ENCODE measurements around the gene PEMT. TPM values are rescaled to one million over a fixed set of nuclear protein-coding genes. Genes with fewer than 3 reads are reported as not detected.
"Not testable (repeated sequence)": the region's sequence is repeated elsewhere in the genome, so short reads cannot be mapped to it uniquely, and the experiment has no call there.

PEMT gene
- total RNA-seq, 1 donor from 2014 or later: 39.2 TPM

DNA sequence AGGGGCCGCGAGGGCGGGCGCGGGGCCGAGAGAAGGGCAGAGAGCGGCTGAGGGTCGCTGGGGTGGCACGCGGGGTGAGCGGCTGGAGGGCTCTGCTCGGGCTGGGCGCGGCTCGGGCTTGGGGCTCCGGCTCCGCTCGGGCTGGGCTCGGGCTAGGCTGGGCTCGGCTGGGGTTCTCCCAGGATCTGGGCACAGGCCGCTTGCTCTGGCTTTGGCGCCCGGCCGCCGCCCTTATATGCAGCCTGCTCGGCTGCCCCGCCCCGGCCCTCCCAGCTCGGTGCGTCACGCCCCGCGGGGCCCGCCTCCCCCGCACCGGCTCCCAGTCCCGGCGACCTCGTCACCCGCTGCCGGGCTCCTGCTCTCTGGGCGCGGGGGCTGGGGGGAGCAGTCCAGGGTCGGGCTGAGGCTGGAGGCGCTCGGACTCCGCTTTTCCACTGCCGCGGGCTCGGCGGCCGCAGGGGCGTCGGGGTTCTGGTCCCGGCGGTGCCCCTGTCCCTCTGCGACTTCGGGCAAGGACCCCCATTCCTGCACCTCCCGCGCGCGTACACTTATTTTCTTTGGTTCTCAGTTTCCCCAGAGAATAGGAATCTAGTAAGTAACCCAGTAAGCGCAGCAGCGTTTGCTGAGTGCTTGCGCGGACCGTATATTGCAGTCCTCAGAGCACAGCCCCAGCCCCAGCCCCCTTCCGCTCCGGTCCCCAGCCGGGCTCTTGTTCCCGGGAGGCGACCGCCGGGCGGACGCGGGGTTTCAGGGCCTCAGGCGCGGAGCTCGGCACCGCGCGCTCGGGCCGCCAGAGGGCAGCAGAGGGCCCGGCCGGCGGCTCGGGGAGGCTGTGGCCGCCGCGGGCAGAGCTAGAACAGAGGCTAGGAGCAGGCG, 95.1 kb downstream of the PEMT start, which contains the start of gene RASD1:
Gene RASD1, minus strand, starts transcription at position 207 of the 876 bp plus-strand sequence. CDS start 214 bp downstream, outside the sequence.
- intact Hi-C loops (cut with micrococcal nuclease): loop anchor here (1.0 to 2.0 kb wide), 6 partner anchors 12 to 146 kb away; partner anchors contain the start of genes MED9 and PEMT
- peaks cover 17% of the 10 kb centered on the region for H3K27me3 Mint-ChIP-seq (ENCODE audit: low read depth)
- peaks cover 8% of the 10 kb centered on the region for H3K4me1 Mint-ChIP-seq (ENCODE audit: low read depth)
- peaks cover 21% of the 10 kb centered on the region for H3K36me3 Mint-ChIP-seq (ENCODE audit: low read depth)
- DNase-seq (ENCODE audit: low spot score): peak; percentile 76
- H3K4me3 Mint-ChIP-seq (ENCODE audit: low read depth): peak within 1 kb of the TSS; percentile 79
- H3K27ac Mint-ChIP-seq: peak within 1 kb of the TSS; percentile 25
- no peaks in the 10 kb centered on the region for H3K9me3 Mint-ChIP-seq

GRCh38 chr17:17495536-17496188, 95.8 kb downstream of the PEMT start:
- peaks cover 17% of the 10 kb centered on the region for H3K27me3 Mint-ChIP-seq (ENCODE audit: low read depth)
- peak overlapping the region; percentile 79 for H3K4me3 Mint-ChIP-seq (ENCODE audit: low read depth)
- intact Hi-C loops (cut with micrococcal nuclease): loop anchor here (1.0 to 2.0 kb wide), 6 partner anchors 11 to 147 kb away; partner anchors contain the start of genes MED9 and PEMT
- no peaks in the 10 kb centered on the region for H3K9me3 Mint-ChIP-seq
- peaks cover 27% of the 10 kb centered on the region for H3K36me3 Mint-ChIP-seq (ENCODE audit: low read depth)
- DNase-seq (ENCODE audit: low spot score): no peak
- H3K27ac Mint-ChIP-seq: peak overlapping the region; percentile 25
- H3K4me1 Mint-ChIP-seq (ENCODE audit: low read depth): peaks cover 8% of the 10 kb centered on the region

- Mint-ChIP-seq H3K9me3 (no peaks in the 10 kb centered on the region), H3K27ac (peak overlapping the region; percentile 25), H3K4me1 (ENCODE audit: low read depth) (peaks cover 8% of the 10 kb centered on the region), H3K4me3 (ENCODE audit: low read depth) (peak overlapping the region; percentile 79), H3K36me3 (ENCODE audit: low read depth) (peaks cover 28% of the 10 kb centered on the region), H3K27me3 (ENCODE audit: low read depth) (peaks cover 17% of the 10 kb centered on the region)
- intact Hi-C loops (cut with micrococcal nuclease): no loop called here
- DNase-seq (ENCODE audit: low spot score): no peak
These were observed 96.5 kb downstream of the PEMT start for GRCh38 chr17:17494870-17495535.

- no peak overlapping the region for H3K4me3 Mint-ChIP-seq (ENCODE audit: low read depth)
- peaks cover 8% of the 10 kb centered on the region for H3K4me1 Mint-ChIP-seq (ENCODE audit: low read depth)
- H3K9me3 Mint-ChIP-seq: no peaks in the 10 kb centered on the region
- H3K27ac Mint-ChIP-seq: no peak overlapping the region
- intact Hi-C loops (cut with micrococcal nuclease): no loop called here
- H3K27me3 Mint-ChIP-seq (ENCODE audit: low read depth): peaks cover 17% of the 10 kb centered on the region
- H3K36me3 Mint-ChIP-seq (ENCODE audit: low read depth): peaks cover 30% of the 10 kb centered on the region
- DNase-seq (ENCODE audit: low spot score): no peak
These were observed 97.0 kb downstream of the PEMT start for GRCh38 chr17:17494499-17494869.

- intact Hi-C loops (cut with micrococcal nuclease): no loop called here
- Mint-ChIP-seq H3K27ac (no peak overlapping the region), H3K4me1 (ENCODE audit: low read depth) (peaks cover 8% of the 10 kb centered on the region), H3K36me3 (ENCODE audit: low read depth) (peaks cover 31% of the 10 kb centered on the region), H3K4me3 (ENCODE audit: low read depth) (no peak overlapping the region), H3K27me3 (ENCODE audit: low read depth) (peaks cover 17% of the 10 kb centered on the region), H3K9me3 (no peaks in the 10 kb centered on the region)
- no peak for DNase-seq (ENCODE audit: low spot score)
These were observed 97.5 kb downstream of the PEMT start for GRCh38 chr17:17493986-17494466.

DNA sequence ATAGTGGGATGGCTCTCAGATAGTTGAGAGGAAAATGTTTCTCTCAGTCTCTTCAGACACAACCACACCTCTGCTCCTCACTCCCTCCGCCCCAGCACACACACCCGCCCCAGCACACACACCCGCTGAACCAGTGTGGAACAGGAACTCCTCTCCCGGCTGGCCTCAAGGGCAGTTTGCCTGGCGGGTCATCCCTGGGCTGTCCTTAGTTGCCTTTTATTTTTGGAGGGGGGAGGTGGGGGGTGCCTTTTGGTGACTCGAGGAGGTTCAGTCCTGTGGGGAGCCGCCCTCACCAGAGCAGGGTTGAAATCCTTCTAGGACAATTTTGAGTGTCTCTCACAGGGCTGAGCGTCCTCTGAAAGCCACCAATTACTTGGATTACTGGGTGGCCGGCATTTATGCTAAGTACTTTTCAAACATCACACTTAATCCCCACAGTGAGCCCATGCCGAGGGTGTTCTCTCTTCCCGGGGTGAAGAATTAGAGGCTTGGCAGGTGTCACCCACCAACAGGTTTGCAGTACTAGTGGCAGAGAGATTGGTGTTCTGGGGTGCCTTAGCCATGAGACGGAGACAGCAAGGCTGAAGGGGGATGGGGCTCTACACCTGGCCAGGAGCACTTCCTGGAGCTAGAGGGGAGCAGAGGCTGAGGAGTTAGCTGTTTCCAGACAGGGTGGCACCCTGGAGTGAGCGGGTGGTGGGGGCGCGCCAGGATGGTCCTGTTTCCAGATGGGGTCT, 98.1 kb downstream of the PEMT start:
- Mint-ChIP-seq H3K4me1 (ENCODE audit: low read depth) (peaks cover 8% of the 10 kb centered on the region), H3K9me3 (no peaks in the 10 kb centered on the region), H3K4me3 (ENCODE audit: low read depth) (no peak overlapping the region), H3K36me3 (ENCODE audit: low read depth) (peaks cover 34% of the 10 kb centered on the region), H3K27me3 (ENCODE audit: low read depth) (peaks cover 17% of the 10 kb centered on the region), H3K27ac (no peak overlapping the region)
- no peak for DNase-seq (ENCODE audit: low spot score)
- intact Hi-C loops (cut with micrococcal nuclease): no loop called here

DNA sequence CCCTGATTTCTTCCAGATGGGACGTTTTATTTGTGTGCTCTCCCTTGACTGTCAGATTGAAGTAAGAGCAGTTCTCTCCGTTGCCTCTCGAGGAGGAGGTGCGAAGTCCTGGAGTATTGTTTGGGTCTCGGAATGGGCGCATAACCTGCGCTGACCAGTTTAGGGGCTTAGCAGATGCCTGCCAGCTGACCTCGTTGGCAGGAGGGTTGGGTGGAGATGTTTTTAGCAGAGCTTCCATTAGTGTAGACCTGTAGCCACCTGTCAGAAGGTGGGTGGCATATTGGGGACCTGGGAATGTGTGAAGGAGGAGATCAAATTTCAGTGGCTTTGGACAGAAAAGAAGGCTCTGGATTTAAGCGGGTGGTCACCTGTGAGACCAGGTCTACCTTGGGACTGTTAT, 98.9 kb downstream of the PEMT start:
- DNase-seq (ENCODE audit: low spot score): no peak
- peaks cover 17% of the 10 kb centered on the region for H3K27me3 Mint-ChIP-seq (ENCODE audit: low read depth)
- no peak overlapping the region for H3K4me3 Mint-ChIP-seq (ENCODE audit: low read depth)
- H3K4me1 Mint-ChIP-seq (ENCODE audit: low read depth): peaks cover 12% of the 10 kb centered on the region
- H3K27ac Mint-ChIP-seq: no peak overlapping the region
- peaks cover 40% of the 10 kb centered on the region for H3K36me3 Mint-ChIP-seq (ENCODE audit: low read depth)
- intact Hi-C loops (cut with micrococcal nuclease): no loop called here
- no peaks in the 10 kb centered on the region for H3K9me3 Mint-ChIP-seq

DNA sequence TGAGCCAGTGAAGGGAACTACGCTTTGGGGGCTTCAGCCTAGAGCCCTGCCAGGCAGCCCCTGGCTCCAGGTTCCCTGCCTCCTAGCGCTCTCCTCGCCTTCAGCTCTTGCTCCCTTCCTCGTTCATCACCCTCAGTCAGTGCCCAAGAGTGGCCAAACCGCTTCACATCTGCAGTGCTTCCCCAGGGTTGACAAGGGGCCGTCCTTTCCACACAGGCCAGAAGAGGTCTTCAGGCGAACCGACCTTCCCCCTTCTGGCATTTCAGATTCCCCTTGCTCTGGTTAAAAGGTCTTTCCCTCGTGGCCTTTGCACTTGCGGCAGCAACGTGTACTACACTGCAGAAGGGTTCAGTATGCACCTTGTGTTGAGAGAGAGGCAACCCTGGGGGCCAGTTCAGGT, 99.4 kb downstream of the PEMT start:
- H3K9me3 Mint-ChIP-seq: no peaks in the 10 kb centered on the region
- H3K36me3 Mint-ChIP-seq (ENCODE audit: low read depth): peaks cover 45% of the 10 kb centered on the region
- no peak overlapping the region for H3K4me3 Mint-ChIP-seq (ENCODE audit: low read depth)
- H3K4me1 Mint-ChIP-seq (ENCODE audit: low read depth): peaks cover 8% of the 10 kb centered on the region
- intact Hi-C loops (cut with micrococcal nuclease): no loop called here
- H3K27me3 Mint-ChIP-seq (ENCODE audit: low read depth): peaks cover 17% of the 10 kb centered on the region
- no peak overlapping the region for H3K27ac Mint-ChIP-seq
- no peak for DNase-seq (ENCODE audit: low spot score)

DNA sequence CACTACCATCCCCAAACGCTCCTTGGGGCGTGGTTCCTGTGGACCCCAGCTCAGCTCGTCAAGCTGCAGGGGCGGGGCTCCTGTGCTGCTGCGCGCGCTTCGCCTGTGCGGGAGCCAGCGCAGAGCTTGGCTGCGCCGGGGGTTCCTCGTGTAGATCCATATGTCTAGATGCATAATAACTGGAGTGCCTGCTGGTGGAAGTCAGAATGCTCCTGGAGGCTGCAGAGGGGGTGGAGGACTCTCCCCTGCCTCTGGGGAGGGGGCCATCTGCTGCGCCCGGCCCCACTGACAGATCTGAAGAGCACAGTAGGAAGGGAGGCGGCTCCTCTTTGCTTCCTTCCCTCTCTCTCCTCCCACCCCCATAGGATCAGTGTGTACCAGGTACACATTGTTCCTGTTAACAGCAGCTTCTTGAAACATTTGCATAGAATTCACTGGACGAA, 99.9 kb downstream of the PEMT start:
- Mint-ChIP-seq H3K36me3 (ENCODE audit: low read depth) (peaks cover 48% of the 10 kb centered on the region), H3K27ac (no peak overlapping the region), H3K27me3 (ENCODE audit: low read depth) (peaks cover 17% of the 10 kb centered on the region), H3K9me3 (no peaks in the 10 kb centered on the region), H3K4me3 (ENCODE audit: low read depth) (no peak overlapping the region), H3K4me1 (ENCODE audit: low read depth) (peaks cover 8% of the 10 kb centered on the region)
- DNase-seq (ENCODE audit: low spot score): no peak
- intact Hi-C loops (cut with micrococcal nuclease): no loop called here

DNA sequence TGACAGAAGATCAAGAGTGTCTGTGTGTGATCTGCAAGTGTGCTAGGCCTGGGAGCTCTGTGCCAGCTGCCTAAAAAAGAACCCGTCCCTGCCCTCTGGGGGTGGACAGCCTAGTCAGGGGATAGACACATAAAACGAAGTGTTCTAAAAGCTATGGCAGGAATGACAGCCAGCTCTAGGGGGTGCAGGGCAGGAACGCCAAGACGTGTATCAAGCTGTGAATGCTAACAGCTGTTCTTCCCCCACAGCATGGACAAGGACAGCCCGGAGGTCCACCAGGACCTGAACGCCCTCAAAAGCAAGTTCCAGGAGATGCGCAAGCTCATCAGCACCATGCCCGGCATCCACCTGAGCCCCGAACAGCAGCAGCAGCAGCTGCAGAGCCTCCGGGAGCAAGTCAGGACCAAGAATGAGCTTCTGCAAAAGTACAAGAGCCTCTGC, 100.5 kb downstream of the PEMT start:
- Mint-ChIP-seq H3K4me3 (ENCODE audit: low read depth) (no peak overlapping the region), H3K9me3 (no peaks in the 10 kb centered on the region), H3K27ac (no peak overlapping the region), H3K27me3 (ENCODE audit: low read depth) (peaks cover 17% of the 10 kb centered on the region), H3K36me3 (ENCODE audit: low read depth) (peaks cover 48% of the 10 kb centered on the region), H3K4me1 (ENCODE audit: low read depth) (peaks cover 8% of the 10 kb centered on the region)
- DNase-seq (ENCODE audit: low spot score): no peak
- intact Hi-C loops (cut with micrococcal nuclease): no loop called here

DNA sequence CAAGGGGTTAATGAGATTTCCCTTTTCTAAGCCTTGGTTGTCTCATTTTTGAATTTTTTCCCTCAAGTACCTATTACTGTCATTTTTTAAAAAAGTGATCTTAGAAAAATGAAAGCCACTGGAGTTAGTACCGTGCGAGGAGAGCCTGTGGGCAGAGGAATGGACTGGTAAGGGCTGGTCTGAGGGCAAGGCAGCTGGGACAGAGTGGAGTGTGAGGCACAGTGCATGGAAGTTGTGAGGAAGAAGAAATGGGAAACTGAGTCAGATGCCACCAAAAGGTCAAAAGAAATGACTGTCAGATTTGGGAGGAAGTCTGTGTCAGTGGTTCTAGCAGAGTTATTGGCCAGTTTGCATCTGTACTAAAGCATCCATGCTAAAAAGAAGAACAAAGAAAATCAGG, 103.5 kb downstream of the PEMT start:
- Mint-ChIP-seq H3K4me1 (ENCODE audit: low read depth) (peaks cover 11% of the 10 kb centered on the region), H3K27me3 (ENCODE audit: low read depth) (no peaks in the 10 kb centered on the region), H3K9me3 (no peaks in the 10 kb centered on the region), H3K36me3 (ENCODE audit: low read depth) (peaks cover 59% of the 10 kb centered on the region), H3K4me3 (ENCODE audit: low read depth) (no peak overlapping the region), H3K27ac (no peak overlapping the region)
- intact Hi-C loops (cut with micrococcal nuclease): no loop called here
- DNase-seq (ENCODE audit: low spot score): no peak

DNA sequence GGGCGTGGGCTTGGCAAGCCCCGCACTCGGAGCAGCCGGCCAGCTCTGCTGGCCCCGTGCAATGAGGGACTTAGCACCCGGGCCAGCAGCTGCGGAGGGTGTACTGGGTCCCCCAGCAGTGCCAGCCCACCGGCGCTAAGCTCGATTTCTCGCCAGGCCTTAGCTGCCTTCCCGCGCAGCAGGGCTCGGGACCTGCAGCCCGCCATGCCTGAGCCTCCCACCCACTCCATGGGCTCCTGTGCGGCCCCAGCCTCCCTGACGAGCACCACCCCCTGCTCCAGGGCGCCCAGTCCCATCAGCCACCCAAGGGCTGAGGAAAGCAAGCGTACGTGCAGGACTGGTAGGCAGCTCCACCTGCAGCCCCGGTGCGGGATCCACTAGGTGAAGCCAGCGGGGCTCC, 105.1 kb downstream of the PEMT start:
- H3K27ac Mint-ChIP-seq; intact Hi-C loops (cut with micrococcal nuclease); DNase-seq (ENCODE audit: low spot score); H3K9me3 Mint-ChIP-seq; H3K27me3 Mint-ChIP-seq (ENCODE audit: low read depth); H3K4me3 Mint-ChIP-seq (ENCODE audit: low read depth): not testable (repeated sequence)
- peaks cover 48% of the 10 kb centered on the region for H3K36me3 Mint-ChIP-seq (ENCODE audit: low read depth)
- peaks cover 20% of the 10 kb centered on the region for H3K4me1 Mint-ChIP-seq (ENCODE audit: low read depth)
